K562 (cell line): ENCODE results near the gene TTBK1. TPM values are rescaled to one million over a fixed set of nuclear protein-coding genes. Genes with fewer than 3 reads are reported as not detected.

Experiments used
- BCL6 ChIP-seq: fragments of 250-450 bp; sonication (Bioruptor Pico); IDR thresholded peaks from 2 replicates; pipeline ENCODE4 v1.4.0; 2020
- BCOR ChIP-seq: fragments of 450-650 bp; IDR thresholded peaks from 2 replicates; pipeline ENCODE4 v1.6.1; 2016
- CBFA2T2 ChIP-seq: fragments of 450-650 bp; conservative IDR thresholded peaks from 2 replicates; pipeline ENCODE4 v1.6.1; 2017; ENCODE audit warnings: mild to moderate bottlenecking
- CBX2 ChIP-seq: fragments of 200-600 bp; sonication (generic); IDR thresholded peaks from one replicate; pipeline ENCODE4 v1.6.1; 2012; ENCODE audit warnings: mild to moderate bottlenecking, low read length, inconsistent platforms; ENCODE audit not compliant: insufficient read depth, poor library complexity, severe bottlenecking
- CXXC5 ChIP-seq: fragments of 250-450 bp; sonication (Bioruptor Pico); IDR thresholded peaks from 2 replicates; pipeline ENCODE4 v1.8.0; 2022; ENCODE audit warnings: inconsistent platforms, mild to moderate bottlenecking, moderate library complexity
- DNMT1 ChIP-seq: fragments of 450-650 bp; IDR thresholded peaks from 2 replicates; pipeline ENCODE4 v1.6.1; 2016; ENCODE audit warnings: antibody characterized with exemption, mild to moderate bottlenecking
- HDAC2 ChIP-seq: fragments of 450-650 bp; IDR thresholded peaks from 2 replicates; pipeline ENCODE4 v1.6.1; 2016; ENCODE audit warnings: mild to moderate bottlenecking
- HNRNPH1 ChIP-seq: fragments of 200-400 bp; formaldehyde crosslinking; optimal IDR thresholded peaks from 2 replicates; pipeline ENCODE3; 2017; ENCODE audit warnings: low read depth, mild to moderate bottlenecking, low read length, moderate library complexity
- KDM2B ChIP-seq: fragments of 250-450 bp; sonication (Bioruptor Pico); IDR thresholded peaks from 2 replicates; pipeline ENCODE4 v1.8.0; 2021; ENCODE audit warnings: mild to moderate bottlenecking, moderate library complexity
- MAFG ChIP-seq: fragments of 450-650 bp; conservative IDR thresholded peaks from 2 replicates; pipeline ENCODE4 v1.6.1; 2016; ENCODE audit warnings: missing genetic modification characterization, missing compliant biosample characterization
- NONO ChIP-seq, 2 experiments: fragments of 200-400 bp in 1 of 2; fragments of 450-650 bp in 1 of 2; formaldehyde crosslinking in 1 of 2; IDR thresholded peaks; 2 replicates each; pipeline ENCODE4 v1.6.1; 2017; ENCODE audit warnings: low read depth in 2 of 2, mild to moderate bottlenecking in 2 of 2, moderate library complexity in 2 of 2, low read length in 1 of 2
- NR2F6 ChIP-seq: fragments of 450-650 bp; formaldehyde crosslinking; IDR thresholded peaks from 2 replicates; pipeline ENCODE4 v1.4.0; 2020; ENCODE audit warnings: mild to moderate bottlenecking
- RERE ChIP-seq: sonication (generic); formaldehyde crosslinking; IDR thresholded peaks from 2 replicates; pipeline ENCODE4 v1.8.0; 2023; ENCODE audit warnings: missing genetic modification reagents, mild to moderate bottlenecking, borderline replicate concordance
- ZNF324 ChIP-seq: fragments of 250-450 bp; sonication (Bioruptor Pico); IDR thresholded peaks from 2 replicates; pipeline ENCODE4 v1.4.0; 2020; ENCODE audit warnings: mild to moderate bottlenecking
- polyA plus RNA-seq, 8 experiments: library from polyadenylated mRNA; depleted of rRNA in 4 of 8; stranded (reverse) in 5 of 8; unstranded in 3 of 8; fragments of >200 nt; fragmentation: Nextera tagmentation in 2 of 8; fragmentation: Illumina TruSeq in 1 of 8; extraction: Ambion mirVana in 2 of 8; extraction: Trizol in 1 of 8; gene quantifications; 2 replicates each; pipeline versions ENCODE4 v1.2.1 to v1.2.3, GENCODE V29; 2011 to 2014; ENCODE audit warnings: inconsistent platforms in 1 of 8, missing spikeins in 1 of 8
- total RNA-seq, 7 experiments: library from RNA; depleted of rRNA in 6 of 7; stranded (reverse); fragments of >200 nt in 6 of 7; fragmentation: Illumina TruSeq in 2 of 7; extraction: Trizol in 2 of 7; gene quantifications; 2 replicates each; pipeline versions ENCODE4 v1.2.1 to v1.2.3, GENCODE V29; 2011 to 2021; ENCODE audit warnings: low replicate concordance in 1 of 7
- TF ChIP-seq, protein P1 (sequence below): fragments of 250-450 bp; sonication (Bioruptor Pico); IDR thresholded peaks from 2 replicates; pipeline ENCODE4 v1.9.0; 2021; ENCODE audit warnings: mild to moderate bottlenecking, inconsistent platforms
- TF ChIP-seq, protein P2 (sequence below): fragments of 250-450 bp; sonication (Bioruptor Pico); IDR thresholded peaks from 2 replicates; pipeline ENCODE4 v1.5.0; 2021; ENCODE audit warnings: mild to moderate bottlenecking, borderline replicate concordance
- TF ChIP-seq, protein P3 (sequence below): sonication (generic); formaldehyde crosslinking; IDR thresholded peaks from 2 replicates; pipeline ENCODE4 v1.8.1; 2022; ENCODE audit warnings: missing genetic modification reagents

The TTBK1 gene
- total and polyA plus RNA-seq, 9 of the 15 experiments (the other 6 are each of a cell fraction or from before 2014, with no cell fraction given): not detected

DNA sequence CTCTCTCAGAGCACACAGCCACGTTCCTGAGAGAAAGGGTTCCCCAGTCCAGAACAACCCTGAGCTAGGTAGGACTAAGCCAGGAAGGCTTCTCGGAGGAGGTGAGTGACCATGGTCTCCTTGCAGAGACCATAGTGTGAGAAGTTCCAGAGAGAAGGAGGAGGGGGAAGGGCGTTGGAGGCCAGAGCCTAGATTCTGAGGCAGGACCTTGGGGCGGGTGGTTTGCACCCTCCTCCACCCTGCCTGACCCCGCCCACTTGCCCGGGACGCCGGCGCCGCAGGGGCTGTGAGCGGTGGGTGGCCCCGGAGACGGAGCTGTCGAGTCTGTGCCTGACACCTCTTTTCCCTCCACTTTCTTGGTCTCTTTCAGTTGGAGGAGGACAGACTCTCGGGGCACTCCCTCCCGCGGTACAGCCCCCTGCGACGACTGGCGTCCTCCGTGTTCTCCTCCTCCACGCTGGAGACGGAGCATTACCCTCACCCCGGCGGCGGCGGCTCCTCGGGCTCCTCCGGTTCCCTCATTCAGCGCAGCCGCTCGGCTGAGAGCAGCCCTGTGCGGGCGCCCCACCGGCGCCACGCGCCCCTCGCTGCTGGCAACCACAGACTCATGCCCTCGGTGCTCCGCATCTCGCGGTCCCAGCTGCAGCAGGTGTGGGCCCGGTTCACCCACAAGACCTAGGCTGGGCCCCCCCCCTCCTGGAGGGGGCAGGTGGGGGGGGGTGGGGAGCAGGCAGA, 26.2 kb downstream of the TTBK1 start (continued):
- TF ChIP-seq, protein P1, sequence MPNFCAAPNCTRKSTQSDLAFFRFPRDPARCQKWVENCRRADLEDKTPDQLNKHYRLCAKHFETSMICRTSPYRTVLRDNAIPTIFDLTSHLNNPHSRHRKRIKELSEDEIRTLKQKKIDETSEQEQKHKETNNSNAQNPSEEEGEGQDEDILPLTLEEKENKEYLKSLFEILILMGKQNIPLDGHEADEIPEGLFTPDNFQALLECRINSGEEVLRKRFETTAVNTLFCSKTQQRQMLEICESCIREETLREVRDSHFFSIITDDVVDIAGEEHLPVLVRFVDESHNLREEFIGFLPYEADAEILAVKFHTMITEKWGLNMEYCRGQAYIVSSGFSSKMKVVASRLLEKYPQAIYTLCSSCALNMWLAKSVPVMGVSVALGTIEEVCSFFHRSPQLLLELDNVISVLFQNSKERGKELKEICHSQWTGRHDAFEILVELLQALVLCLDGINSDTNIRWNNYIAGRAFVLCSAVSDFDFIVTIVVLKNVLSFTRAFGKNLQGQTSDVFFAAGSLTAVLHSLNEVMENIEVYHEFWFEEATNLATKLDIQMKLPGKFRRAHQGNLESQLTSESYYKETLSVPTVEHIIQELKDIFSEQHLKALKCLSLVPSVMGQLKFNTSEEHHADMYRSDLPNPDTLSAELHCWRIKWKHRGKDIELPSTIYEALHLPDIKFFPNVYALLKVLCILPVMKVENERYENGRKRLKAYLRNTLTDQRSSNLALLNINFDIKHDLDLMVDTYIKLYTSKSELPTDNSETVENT (CRISPR knock-in tag): no peak
- no peak for TF ChIP-seq BCL6
- TF ChIP-seq, protein P2, sequence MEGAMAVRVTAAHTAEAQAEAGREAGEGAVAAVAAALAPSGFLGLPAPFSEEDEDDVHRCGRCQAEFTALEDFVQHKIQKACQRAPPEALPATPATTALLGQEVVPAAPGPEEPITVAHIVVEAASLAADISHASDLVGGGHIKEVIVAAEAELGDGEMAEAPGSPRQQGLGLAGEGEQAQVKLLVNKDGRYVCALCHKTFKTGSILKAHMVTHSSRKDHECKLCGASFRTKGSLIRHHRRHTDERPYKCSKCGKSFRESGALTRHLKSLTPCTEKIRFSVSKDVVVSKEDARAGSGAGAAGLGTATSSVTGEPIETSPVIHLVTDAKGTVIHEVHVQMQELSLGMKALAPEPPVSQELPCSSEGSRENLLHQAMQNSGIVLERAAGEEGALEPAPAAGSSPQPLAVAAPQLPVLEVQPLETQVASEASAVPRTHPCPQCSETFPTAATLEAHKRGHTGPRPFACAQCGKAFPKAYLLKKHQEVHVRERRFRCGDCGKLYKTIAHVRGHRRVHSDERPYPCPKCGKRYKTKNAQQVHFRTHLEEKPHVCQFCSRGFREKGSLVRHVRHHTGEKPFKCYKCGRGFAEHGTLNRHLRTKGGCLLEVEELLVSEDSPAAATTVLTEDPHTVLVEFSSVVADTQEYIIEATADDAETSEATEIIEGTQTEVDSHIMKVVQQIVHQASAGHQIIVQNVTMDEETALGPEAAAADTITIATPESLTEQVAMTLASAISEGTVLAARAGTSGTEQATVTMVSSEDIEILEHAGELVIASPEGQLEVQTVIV (CRISPR knock-in tag): no peak
- TF ChIP-seq DNMT1: no peak
- no peak for TF ChIP-seq NONO (IDR thresholded peaks at IDR 0.05; ENCODE audit: low read depth in 2 of 2, low read length in 1 of 2)
- TF ChIP-seq RERE (CRISPR knock-in tag): no peak
- peak; percentile 21; the same call in 1 of the 2 replicates for TF ChIP-seq CXXC5 (CRISPR knock-in tag)
- TF ChIP-seq BCOR: peak; percentile 88
- TF ChIP-seq KDM2B (CRISPR knock-in tag): no peak
- TF ChIP-seq HNRNPH1: no peak
- TF ChIP-seq HDAC2: peak; percentile 47; the same call in 1 of the 2 replicates
- TF ChIP-seq CBFA2T2: no peak
- TF ChIP-seq MAFG (tag): no peak
- TF ChIP-seq, protein P3, sequence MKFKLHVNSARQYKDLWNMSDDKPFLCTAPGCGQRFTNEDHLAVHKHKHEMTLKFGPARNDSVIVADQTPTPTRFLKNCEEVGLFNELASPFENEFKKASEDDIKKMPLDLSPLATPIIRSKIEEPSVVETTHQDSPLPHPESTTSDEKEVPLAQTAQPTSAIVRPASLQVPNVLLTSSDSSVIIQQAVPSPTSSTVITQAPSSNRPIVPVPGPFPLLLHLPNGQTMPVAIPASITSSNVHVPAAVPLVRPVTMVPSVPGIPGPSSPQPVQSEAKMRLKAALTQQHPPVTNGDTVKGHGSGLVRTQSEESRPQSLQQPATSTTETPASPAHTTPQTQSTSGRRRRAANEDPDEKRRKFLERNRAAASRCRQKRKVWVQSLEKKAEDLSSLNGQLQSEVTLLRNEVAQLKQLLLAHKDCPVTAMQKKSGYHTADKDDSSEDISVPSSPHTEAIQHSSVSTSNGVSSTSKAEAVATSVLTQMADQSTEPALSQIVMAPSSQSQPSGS (CRISPR knock-in tag): no peak
- no peak for TF ChIP-seq NR2F6 (CRISPR knock-in tag)
- TF ChIP-seq CBX2: no peak
- no peak for TF ChIP-seq ZNF324 (CRISPR knock-in tag)
